Panc1 (cell line): Measurements from ENCODE around the gene PPOX.

Source experiments
- POLR2AphosphoS5 ChIP-seq: IDR thresholded peaks from 2 replicates; pipeline ENCODE4 v1.6.1; 2012; ENCODE audit warnings: mild to moderate bottlenecking, low read depth, low read length, moderate library complexity
- TF ChIP-seq, protein P1 (sequence below): fragments of 450-650 bp; IDR thresholded peaks from 2 replicates; pipeline ENCODE4 v1.5.1; 2017; ENCODE audit warnings: mild to moderate bottlenecking
- TF ChIP-seq, protein P2 (sequence below), 2 experiments: IDR thresholded peaks; 2 replicates each; pipeline ENCODE4 v1.6.1; 2011 to 2012; ENCODE audit warnings: low read depth in 2 of 2, control low read depth in 1 of 2, low read length in 1 of 2, mild to moderate bottlenecking in 1 of 2, moderate library complexity in 1 of 2; ENCODE audit not compliant: insufficient read depth in 1 of 2

DNA sequence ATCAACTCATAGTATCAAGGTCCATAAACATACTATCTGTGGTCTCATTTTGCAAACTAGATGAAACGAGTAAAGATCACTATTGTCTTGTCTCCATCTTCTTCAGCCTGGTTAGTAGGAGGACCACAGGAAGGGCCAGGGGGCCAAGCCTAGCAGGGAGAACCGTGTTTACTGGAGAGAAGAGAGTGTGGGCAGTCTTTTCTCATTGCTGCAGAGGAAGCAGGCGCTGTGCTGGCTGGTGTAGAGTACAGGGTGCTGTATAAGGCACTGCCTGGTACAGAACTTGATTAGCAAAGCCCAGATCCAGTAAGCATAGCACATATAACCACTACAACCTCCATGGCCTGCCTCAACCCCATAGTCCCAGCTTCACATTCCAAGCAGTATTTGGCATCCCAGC is 21.1 kb downstream of the PPOX start:
- TF ChIP-seq, protein P1, sequence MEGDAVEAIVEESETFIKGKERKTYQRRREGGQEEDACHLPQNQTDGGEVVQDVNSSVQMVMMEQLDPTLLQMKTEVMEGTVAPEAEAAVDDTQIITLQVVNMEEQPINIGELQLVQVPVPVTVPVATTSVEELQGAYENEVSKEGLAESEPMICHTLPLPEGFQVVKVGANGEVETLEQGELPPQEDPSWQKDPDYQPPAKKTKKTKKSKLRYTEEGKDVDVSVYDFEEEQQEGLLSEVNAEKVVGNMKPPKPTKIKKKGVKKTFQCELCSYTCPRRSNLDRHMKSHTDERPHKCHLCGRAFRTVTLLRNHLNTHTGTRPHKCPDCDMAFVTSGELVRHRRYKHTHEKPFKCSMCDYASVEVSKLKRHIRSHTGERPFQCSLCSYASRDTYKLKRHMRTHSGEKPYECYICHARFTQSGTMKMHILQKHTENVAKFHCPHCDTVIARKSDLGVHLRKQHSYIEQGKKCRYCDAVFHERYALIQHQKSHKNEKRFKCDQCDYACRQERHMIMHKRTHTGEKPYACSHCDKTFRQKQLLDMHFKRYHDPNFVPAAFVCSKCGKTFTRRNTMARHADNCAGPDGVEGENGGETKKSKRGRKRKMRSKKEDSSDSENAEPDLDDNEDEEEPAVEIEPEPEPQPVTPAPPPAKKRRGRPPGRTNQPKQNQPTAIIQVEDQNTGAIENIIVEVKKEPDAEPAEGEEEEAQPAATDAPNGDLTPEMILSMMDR = no peak
- TF ChIP-seq POLR2AphosphoS5 = no peak
- TF ChIP-seq, protein P2, sequence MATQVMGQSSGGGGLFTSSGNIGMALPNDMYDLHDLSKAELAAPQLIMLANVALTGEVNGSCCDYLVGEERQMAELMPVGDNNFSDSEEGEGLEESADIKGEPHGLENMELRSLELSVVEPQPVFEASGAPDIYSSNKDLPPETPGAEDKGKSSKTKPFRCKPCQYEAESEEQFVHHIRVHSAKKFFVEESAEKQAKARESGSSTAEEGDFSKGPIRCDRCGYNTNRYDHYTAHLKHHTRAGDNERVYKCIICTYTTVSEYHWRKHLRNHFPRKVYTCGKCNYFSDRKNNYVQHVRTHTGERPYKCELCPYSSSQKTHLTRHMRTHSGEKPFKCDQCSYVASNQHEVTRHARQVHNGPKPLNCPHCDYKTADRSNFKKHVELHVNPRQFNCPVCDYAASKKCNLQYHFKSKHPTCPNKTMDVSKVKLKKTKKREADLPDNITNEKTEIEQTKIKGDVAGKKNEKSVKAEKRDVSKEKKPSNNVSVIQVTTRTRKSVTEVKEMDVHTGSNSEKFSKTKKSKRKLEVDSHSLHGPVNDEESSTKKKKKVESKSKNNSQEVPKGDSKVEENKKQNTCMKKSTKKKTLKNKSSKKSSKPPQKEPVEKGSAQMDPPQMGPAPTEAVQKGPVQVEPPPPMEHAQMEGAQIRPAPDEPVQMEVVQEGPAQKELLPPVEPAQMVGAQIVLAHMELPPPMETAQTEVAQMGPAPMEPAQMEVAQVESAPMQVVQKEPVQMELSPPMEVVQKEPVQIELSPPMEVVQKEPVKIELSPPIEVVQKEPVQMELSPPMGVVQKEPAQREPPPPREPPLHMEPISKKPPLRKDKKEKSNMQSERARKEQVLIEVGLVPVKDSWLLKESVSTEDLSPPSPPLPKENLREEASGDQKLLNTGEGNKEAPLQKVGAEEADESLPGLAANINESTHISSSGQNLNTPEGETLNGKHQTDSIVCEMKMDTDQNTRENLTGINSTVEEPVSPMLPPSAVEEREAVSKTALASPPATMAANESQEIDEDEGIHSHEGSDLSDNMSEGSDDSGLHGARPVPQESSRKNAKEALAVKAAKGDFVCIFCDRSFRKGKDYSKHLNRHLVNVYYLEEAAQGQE (IDR thresholded peaks at IDR 0.05; ENCODE audit: insufficient read depth in 1 of 2, low read depth in 2 of 2, low read length in 1 of 2) = no peak
